NCI-H1105 treated with DMSO at 0.1 percent for 48 hours (cell line): ENCODE results near the gene LRRC4C.

Experiments used
- DNase-seq: peaks from one replicate; lab custom pipeline; 2025; lab: John Stamatoyannopoulos, UW

LRRC4C gene

GRCh38 chr11:41459465-41460401 is at the start of gene LRRC4C:
TSS of gene LRRC4C (minus strand) at chr11:41459652.
- peak; percentile 82 for DNase-seq

GRCh38 chr11:41508121-41508520 is 48.7 kb upstream of the LRRC4C start:
- DNase-seq, result no peak

- peak; percentile 27 for DNase-seq
These were observed 40.0 kb upstream of the LRRC4C start for GRCh38 chr11:41499429-41499828.

GRCh38 chr11:41498726-41499125 is 39.3 kb upstream of the LRRC4C start:
- peak; percentile 49 for DNase-seq

- peak; percentile 25 for DNase-seq
These were observed 38.5 kb upstream of the LRRC4C start for GRCh38 chr11:41497974-41498373.

- no peak for DNase-seq
These were observed 35.3 kb upstream of the LRRC4C start for GRCh38 chr11:41494716-41495115.

- peak; percentile 50 for DNase-seq
These were observed 27.0 kb upstream of the LRRC4C start for GRCh38 chr11:41486424-41486823.

- DNase-seq, result no peak
These were observed 24.5 kb upstream of the LRRC4C start for GRCh38 chr11:41483956-41484355.

- no peak for DNase-seq
These were observed 19.7 kb upstream of the LRRC4C start for GRCh38 chr11:41479179-41479578.

GRCh38 chr11:41461057-41461681 is 1.7 kb upstream of the LRRC4C start:
- peak; percentile 57 for DNase-seq

- DNase-seq, result peak; percentile 59
These were observed 811 bp downstream of the LRRC4C start for GRCh38 chr11:41458641-41459040.

GRCh38 chr11:41458154-41458553 is 1.3 kb downstream of the LRRC4C start:
- DNase-seq, result peak; percentile 50

- DNase-seq, result peak; percentile 36
These were observed 2.0 kb downstream of the LRRC4C start for GRCh38 chr11:41457216-41458014.

- DNase-seq, result peak; percentile 31
These were observed 3.2 kb downstream of the LRRC4C start for GRCh38 chr11:41456269-41456668.

GRCh38 chr11:41451011-41451410 is 8.4 kb downstream of the LRRC4C start:
- DNase-seq, result no peak

GRCh38 chr11:41449483-41450050 is 9.9 kb downstream of the LRRC4C start:
- DNase-seq, result no peak

- no peak for DNase-seq
These were observed 12.9 kb downstream of the LRRC4C start for GRCh38 chr11:41446566-41446965.

GRCh38 chr11:41446107-41446506 is 13.3 kb downstream of the LRRC4C start:
- no peak for DNase-seq

- DNase-seq, result no peak
These were observed 22.4 kb downstream of the LRRC4C start for GRCh38 chr11:41437006-41437490.

- DNase-seq, result no peak
These were observed 23.9 kb downstream of the LRRC4C start for GRCh38 chr11:41435531-41435930.

GRCh38 chr11:41431784-41432183 is 27.7 kb downstream of the LRRC4C start:
- peak; percentile 48 for DNase-seq

- DNase-seq, result no peak
These were observed 39.6 kb downstream of the LRRC4C start for GRCh38 chr11:41419901-41420300.
